ENCODE measurements around the gene EIF3B. TPM values are rescaled to one million over a fixed set of nuclear protein-coding genes. Genes with fewer than 3 reads are reported as not detected.
"Not testable (repeated sequence)": the region's sequence is repeated elsewhere in the genome, so short reads cannot be mapped to it uniquely, and the experiment has no call there.

Gene EIF3B
- total RNA-seq, 4 donors from 2014 or later: 116 to 251 (median 122) TPM

- ATAC-seq (ENCODE audit: low FRiP score): no peak
- no peak for TF ChIP-seq CTCF (IDR thresholded peaks at IDR 0.05)
- DNase-seq (ENCODE audit: low spot score): no peak
Measured at GRCh38 chr7:2384354-2385243, 30.0 kb downstream of the EIF3B start.

- not testable (repeated sequence) for ATAC-seq (ENCODE audit: low FRiP score); DNase-seq (ENCODE audit: low spot score)
Measured at GRCh38 chr7:2386122-2386521, 31.5 kb downstream of the EIF3B start.

GRCh38 chr7:2386964-2387669, 32.5 kb downstream of the EIF3B start:
- no peak for ATAC-seq (ENCODE audit: low FRiP score)

GRCh38 chr7:2387897-2388636, 33.4 kb downstream of the EIF3B start:
- DNase-seq (ENCODE audit: low spot score) (no peak), ATAC-seq (ENCODE audit: low FRiP score) (peak; percentile 13)
- no peak for TF ChIP-seq CTCF (IDR thresholded peaks at IDR 0.05)

More at GRCh38 chr7:2386964-2387669, 32.5 kb downstream of the EIF3B start:
- no peak for TF ChIP-seq CTCF (IDR thresholded peaks at IDR 0.05)
- DNase-seq (ENCODE audit: low spot score): no peak

- TF ChIP-seq CTCF (IDR thresholded peaks at IDR 0.05): no peak
- no peak for ATAC-seq (ENCODE audit: low FRiP score)
- DNase-seq (ENCODE audit: low spot score): no peak
Measured at GRCh38 chr7:2388637-2388954, 34.0 kb downstream of the EIF3B start.

- ATAC-seq (ENCODE audit: low FRiP score): peak; percentile 20
- not testable (repeated sequence) for DNase-seq (ENCODE audit: low spot score)
Measured at GRCh38 chr7:2390020-2390816, 35.6 kb downstream of the EIF3B start.

GRCh38 chr7:2393706-2394105, 39.1 kb downstream of the EIF3B start:
- TF ChIP-seq CTCF (IDR thresholded peaks at IDR 0.05): no peak
- ATAC-seq (ENCODE audit: low FRiP score) (no peak), DNase-seq (ENCODE audit: low spot score) (no peak)

Measured in omental fat pad (tissue), 4 donors.